Lower leg skin (tissue), 4 donors: ENCODE results near the gene CLDN16. TPM values are rescaled to one million over a fixed set of nuclear protein-coding genes. Genes with fewer than 3 reads are reported as not detected.

Experiments used
- DNase-seq, 2 donors: peaks; one replicate each; pipeline ENCODE4 v3.0.0-alpha.2; 2019; ENCODE audit warnings: low spot score in 2 of 2
- H3K4me3 ChIP-seq: fragments of 200-600 bp; sonication (generic); 2 replicates; pipeline ENCODE4 v1.5.1; 2017; ENCODE audit warnings: mild to moderate bottlenecking, low read depth; ENCODE audit not compliant: poor library complexity, severe bottlenecking
- POLR2A ChIP-seq, 2 donors: fragments of 450-650 bp; IDR thresholded peaks; one replicate each; pipeline ENCODE4 v1.6.1; 2016 to 2017; ENCODE audit warnings: antibody characterized with exemption in 2 of 2, mild to moderate bottlenecking in 1 of 2, moderate library complexity in 1 of 2
- WGBS, 2 donors: methylation state at CpG; one replicate each; pipeline ENCODE4 v1.1.5; 2018; 5-methylcytosine and 5-hydroxymethylcytosine counted together
- intact Hi-C: fragments of 100-400 bp; cut with DNase I; formaldehyde crosslinking; loops from one replicate; pipeline ENCODE4 v1.15.0; 2023; ENCODE audit warnings: low total_unique reads
- total RNA-seq, 4 donors: library from RNA; depleted of rRNA; stranded (reverse); fragments of >200 nt; gene quantifications; one replicate each; pipeline ENCODE4 v1.1.0, GENCODE V29; 2016
- TF ChIP-seq, protein P1 (sequence below), 3 donors: fragments of 450-650 bp; IDR thresholded peaks; one replicate each; pipeline ENCODE4 v1.5.1; 2016; ENCODE audit warnings: antibody characterized with exemption in 3 of 3, mild to moderate bottlenecking in 3 of 3, moderate library complexity in 2 of 3

CLDN16 gene
- total RNA-seq, 4 donors from 2014 or later = 1.1 to 5.1 (median 2.2) TPM

DNA sequence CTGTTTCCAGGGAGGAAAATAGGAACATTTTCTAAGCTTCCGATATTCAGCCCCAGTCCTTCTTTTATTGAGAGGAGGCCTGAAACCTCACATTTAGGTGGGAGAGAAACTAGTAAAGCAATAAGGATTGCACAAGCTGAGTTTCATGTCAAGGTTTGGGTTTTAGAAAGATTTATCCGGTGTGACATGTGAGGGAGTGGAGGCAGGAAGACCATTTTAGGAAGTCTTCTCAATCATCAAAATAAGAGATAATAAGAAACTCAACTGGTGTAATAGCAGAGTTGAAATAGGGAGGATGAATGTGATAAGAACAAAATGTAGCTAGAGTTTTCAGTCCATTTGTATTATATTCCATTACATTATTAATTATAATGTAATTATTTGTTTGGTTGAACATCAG, 27.7 kb upstream of the CLDN16 start:
- 88 to 89% methylated on average over 2 of the region's 2 CpGs for WGBS, 2 donors
- intact Hi-C loops = no loop called here
- no peak overlapping the region for H3K4me3 ChIP-seq
- no peak for TF ChIP-seq POLR2A (IDR thresholded peaks at IDR 0.05)
- TF ChIP-seq, protein P1, sequence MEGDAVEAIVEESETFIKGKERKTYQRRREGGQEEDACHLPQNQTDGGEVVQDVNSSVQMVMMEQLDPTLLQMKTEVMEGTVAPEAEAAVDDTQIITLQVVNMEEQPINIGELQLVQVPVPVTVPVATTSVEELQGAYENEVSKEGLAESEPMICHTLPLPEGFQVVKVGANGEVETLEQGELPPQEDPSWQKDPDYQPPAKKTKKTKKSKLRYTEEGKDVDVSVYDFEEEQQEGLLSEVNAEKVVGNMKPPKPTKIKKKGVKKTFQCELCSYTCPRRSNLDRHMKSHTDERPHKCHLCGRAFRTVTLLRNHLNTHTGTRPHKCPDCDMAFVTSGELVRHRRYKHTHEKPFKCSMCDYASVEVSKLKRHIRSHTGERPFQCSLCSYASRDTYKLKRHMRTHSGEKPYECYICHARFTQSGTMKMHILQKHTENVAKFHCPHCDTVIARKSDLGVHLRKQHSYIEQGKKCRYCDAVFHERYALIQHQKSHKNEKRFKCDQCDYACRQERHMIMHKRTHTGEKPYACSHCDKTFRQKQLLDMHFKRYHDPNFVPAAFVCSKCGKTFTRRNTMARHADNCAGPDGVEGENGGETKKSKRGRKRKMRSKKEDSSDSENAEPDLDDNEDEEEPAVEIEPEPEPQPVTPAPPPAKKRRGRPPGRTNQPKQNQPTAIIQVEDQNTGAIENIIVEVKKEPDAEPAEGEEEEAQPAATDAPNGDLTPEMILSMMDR (IDR thresholded peaks at IDR 0.05) = no peak
- no peak for DNase-seq

DNA sequence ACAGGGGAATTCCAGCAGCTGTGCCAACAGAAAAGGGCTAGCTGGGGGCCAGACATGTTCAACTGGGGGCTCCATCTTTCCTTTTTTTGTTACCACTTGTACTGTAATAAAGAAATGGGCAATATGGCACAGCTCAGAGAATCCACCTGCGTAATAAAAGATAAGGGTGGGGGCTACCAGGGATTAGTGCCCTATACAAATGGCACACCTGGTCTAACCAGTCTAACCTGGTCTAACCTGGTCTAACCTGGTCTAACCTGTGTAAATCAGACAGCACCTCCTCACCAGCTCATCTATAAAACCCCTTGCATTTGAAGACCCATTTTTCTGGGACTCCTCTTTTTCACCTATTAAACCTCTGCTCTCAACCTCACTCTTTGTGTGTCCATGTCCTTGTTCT, 26.2 kb upstream of the CLDN16 start:
- TF ChIP-seq, protein P1 (IDR thresholded peaks at IDR 0.05) = no peak
- no peak for TF ChIP-seq POLR2A (IDR thresholded peaks at IDR 0.05)
- 72 to 86% methylated on average over 1 of the region's 1 CpG for WGBS, 2 donors
- H3K4me3 ChIP-seq = no peak overlapping the region
- no peak for DNase-seq
- intact Hi-C loops = no loop called here

DNA sequence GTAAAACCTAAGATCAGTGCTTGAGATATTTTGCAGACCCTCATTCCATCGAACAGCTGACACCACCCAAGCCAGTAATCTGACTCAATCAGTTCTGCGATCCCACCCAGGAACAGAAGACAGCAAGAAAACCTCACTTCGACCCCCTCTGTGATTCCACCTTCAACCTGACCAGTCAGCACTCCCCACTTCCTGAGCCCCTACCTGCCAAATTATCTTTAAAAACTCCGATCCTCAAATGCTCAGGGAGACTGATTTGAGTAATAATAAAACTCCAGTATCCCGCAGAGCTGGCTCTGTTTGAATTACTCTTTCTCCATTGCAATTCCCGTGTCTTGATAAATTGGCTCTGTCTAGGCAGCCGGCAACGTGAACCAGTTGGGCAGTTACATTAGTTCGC, 25.7 kb upstream of the CLDN16 start:
- WGBS, 2 donors = 82% methylated on average over 9 of the region's 9 CpGs
- TF ChIP-seq, protein P1 (IDR thresholded peaks at IDR 0.05) = no peak
- no peak for TF ChIP-seq POLR2A (IDR thresholded peaks at IDR 0.05)
- intact Hi-C loops = no loop called here

DNA sequence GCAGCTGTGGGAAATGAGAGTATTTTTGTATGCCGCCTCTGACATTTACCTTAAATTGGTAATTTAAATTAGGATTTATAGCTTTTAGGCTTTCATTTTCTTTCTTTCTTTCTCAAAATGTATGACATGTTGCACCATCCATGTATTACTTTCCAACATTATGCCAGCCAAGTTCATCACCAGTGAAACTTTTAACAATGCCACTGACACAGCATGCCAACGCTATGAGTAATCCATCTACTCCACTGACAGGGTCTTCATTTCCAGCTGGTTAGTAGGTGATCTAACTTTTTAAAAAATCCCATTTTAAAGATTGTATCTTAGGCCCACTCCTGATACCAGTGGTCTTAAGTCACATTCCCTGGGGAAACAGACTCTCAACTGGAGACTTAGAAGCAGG, 21.8 kb upstream of the CLDN16 start:
- intact Hi-C loops = no loop called here
- TF ChIP-seq POLR2A (IDR thresholded peaks at IDR 0.05) = no peak
- TF ChIP-seq, protein P1 (IDR thresholded peaks at IDR 0.05) = no peak
- H3K4me3 ChIP-seq = no peak overlapping the region
- no peak for DNase-seq
- 21 to 23% methylated on average over 2 of the region's 2 CpGs for WGBS, 2 donors

More for the DNA sequence above, 25.7 kb upstream of the CLDN16 start:
- H3K4me3 ChIP-seq = no peak overlapping the region
- no peak for DNase-seq

DNA sequence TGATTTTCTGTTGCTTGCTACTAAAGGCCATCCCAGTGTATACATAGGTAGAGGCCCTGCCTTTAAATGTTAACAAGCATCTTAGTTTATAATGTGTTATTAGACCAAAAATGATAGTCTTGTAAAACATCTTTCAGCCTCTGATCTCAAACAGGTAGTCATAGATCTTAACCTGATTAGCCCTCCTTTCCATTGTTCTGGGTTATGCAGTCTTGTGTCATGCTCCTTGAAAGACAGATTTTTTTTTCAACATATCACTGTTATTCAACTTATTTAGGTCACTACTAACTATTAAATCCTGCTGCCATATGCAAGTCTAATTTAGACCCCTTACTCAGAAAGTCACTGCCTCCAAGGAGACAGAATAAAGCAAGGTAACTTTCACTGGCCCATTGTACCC, 19.1 kb upstream of the CLDN16 start:
- intact Hi-C loops = no loop called here
- H3K4me3 ChIP-seq = no peak overlapping the region
- DNase-seq = no peak
- no peak for TF ChIP-seq POLR2A (IDR thresholded peaks at IDR 0.05)
- TF ChIP-seq, protein P1 (IDR thresholded peaks at IDR 0.05) = no peak

DNA sequence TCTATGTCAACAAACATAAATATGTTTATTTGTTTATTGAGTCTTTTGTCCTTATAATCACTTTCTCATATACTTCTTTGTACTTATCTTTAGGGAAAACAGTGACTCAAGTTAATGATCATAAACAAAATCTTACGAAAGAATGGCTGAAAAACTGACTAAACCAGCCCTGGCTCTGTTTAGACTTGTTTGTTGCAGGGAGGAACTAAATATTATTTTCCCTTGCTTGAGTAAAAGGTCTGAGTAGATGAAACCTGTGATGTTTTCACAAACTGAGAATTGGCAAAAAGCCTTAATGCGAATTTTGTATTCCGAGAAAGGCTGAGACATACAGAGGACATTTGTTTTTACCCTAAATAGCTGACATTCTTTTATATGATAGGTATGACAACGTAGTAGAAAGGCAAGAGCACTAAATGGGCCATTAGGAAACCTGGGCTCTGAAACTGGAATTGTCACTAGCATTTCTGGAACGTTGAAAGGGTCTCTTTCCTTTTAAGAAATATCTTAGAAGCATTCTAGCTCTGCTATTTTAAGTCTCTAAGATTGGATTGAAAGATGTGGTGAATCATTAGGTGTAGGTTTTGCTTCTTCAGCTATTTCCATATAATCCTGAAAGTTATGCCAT, 18.2 kb upstream of the CLDN16 start:
- intact Hi-C loops = no loop called here
- TF ChIP-seq POLR2A (IDR thresholded peaks at IDR 0.05) = no peak
- TF ChIP-seq, protein P1 (IDR thresholded peaks at IDR 0.05) = no peak
- no peak for DNase-seq
- 53 to 57% methylated on average over 5 of the region's 5 CpGs for whole genome bisulfite sequencing, 2 donors
- H3K4me3 ChIP-seq = no peak overlapping the region
